ENCODE measurements around the gene PADI1.

The PADI1 gene

GRCh38 chr1:17198476-17199258, 6.3 kb upstream of the PADI1 start:
- Mint-ChIP-seq H3K27ac (no peak overlapping the region), H3K27me3 (ENCODE audit: low read depth) (peaks cover 3% of the 10 kb centered on the region), H3K36me3 (ENCODE audit: low read depth) (no peaks in the 10 kb centered on the region), H3K4me3 (no peak overlapping the region), H3K4me1 (ENCODE audit: low read depth) (peaks cover 22% of the 10 kb centered on the region), H3K9me3 (no peaks in the 10 kb centered on the region)
- DNase-seq (ENCODE audit: low spot score), result no peak

- Mint-ChIP-seq H3K27ac (no peak overlapping the region), H3K4me3 (no peak overlapping the region), H3K9me3 (no peaks in the 10 kb centered on the region), H3K4me1 (ENCODE audit: low read depth) (peaks cover 24% of the 10 kb centered on the region), H3K36me3 (ENCODE audit: low read depth) (no peaks in the 10 kb centered on the region), H3K27me3 (ENCODE audit: low read depth) (peaks cover 7% of the 10 kb centered on the region)
- DNase-seq (ENCODE audit: low spot score), result no peak
Measured at GRCh38 chr1:17199267-17200044, 5.5 kb upstream of the PADI1 start.

GRCh38 chr1:17200246-17200645, 4.7 kb upstream of the PADI1 start:
- H3K36me3 Mint-ChIP-seq (ENCODE audit: low read depth), result no peaks in the 10 kb centered on the region
- H3K4me1 Mint-ChIP-seq (ENCODE audit: low read depth), result peaks cover 26% of the 10 kb centered on the region
- H3K27me3 Mint-ChIP-seq (ENCODE audit: low read depth), result peaks cover 7% of the 10 kb centered on the region
- no peak overlapping the region for H3K4me3 Mint-ChIP-seq
- H3K27ac Mint-ChIP-seq, result peak overlapping the region; percentile 20
- no peaks in the 10 kb centered on the region for H3K9me3 Mint-ChIP-seq
- DNase-seq (ENCODE audit: low spot score), result no peak

GRCh38 chr1:17200756-17201155, 4.2 kb upstream of the PADI1 start:
- DNase-seq (ENCODE audit: low spot score), result no peak
- Mint-ChIP-seq H3K36me3 (ENCODE audit: low read depth) (no peaks in the 10 kb centered on the region), H3K27ac (no peak overlapping the region)

GRCh38 chr1:17201201-17202021, 3.5 kb upstream of the PADI1 start:
- Mint-ChIP-seq H3K27me3 (ENCODE audit: low read depth) (peaks cover 7% of the 10 kb centered on the region), H3K36me3 (ENCODE audit: low read depth) (no peaks in the 10 kb centered on the region), H3K27ac (peak overlapping the region; percentile 66), H3K4me1 (ENCODE audit: low read depth) (peaks cover 26% of the 10 kb centered on the region), H3K4me3 (peak overlapping the region; percentile 35), H3K9me3 (no peaks in the 10 kb centered on the region)
- DNase-seq (ENCODE audit: low spot score), result peak; percentile 14

More at GRCh38 chr1:17200756-17201155, 4.2 kb upstream of the PADI1 start:
- no peaks in the 10 kb centered on the region for H3K9me3 Mint-ChIP-seq
- H3K4me1 Mint-ChIP-seq (ENCODE audit: low read depth), result peaks cover 26% of the 10 kb centered on the region
- H3K4me3 Mint-ChIP-seq, result no peak overlapping the region
- H3K27me3 Mint-ChIP-seq (ENCODE audit: low read depth), result peaks cover 7% of the 10 kb centered on the region

GRCh38 chr1:17205652-17206051, 724 bp downstream of the PADI1 start:
- H3K36me3 Mint-ChIP-seq (ENCODE audit: low read depth), result no peaks in the 10 kb centered on the region
- H3K27me3 Mint-ChIP-seq (ENCODE audit: low read depth), result peaks cover 7% of the 10 kb centered on the region
- no peaks in the 10 kb centered on the region for H3K9me3 Mint-ChIP-seq
- H3K27ac Mint-ChIP-seq, result no peak overlapping the region
- no peak overlapping the region for H3K4me3 Mint-ChIP-seq
- DNase-seq (ENCODE audit: low spot score), result no peak
- peaks cover 30% of the 10 kb centered on the region for H3K4me1 Mint-ChIP-seq (ENCODE audit: low read depth)

- Mint-ChIP-seq H3K4me1 (ENCODE audit: low read depth) (peaks cover 27% of the 10 kb centered on the region), H3K4me3 (no peak overlapping the region), H3K27ac (no peak overlapping the region), H3K36me3 (ENCODE audit: low read depth) (no peaks in the 10 kb centered on the region), H3K9me3 (no peaks in the 10 kb centered on the region), H3K27me3 (ENCODE audit: low read depth) (peaks cover 7% of the 10 kb centered on the region)
- no peak for DNase-seq (ENCODE audit: low spot score)
Measured at GRCh38 chr1:17206196-17206595, 1.3 kb downstream of the PADI1 start.

- no peak overlapping the region for H3K4me3 Mint-ChIP-seq
- no peak overlapping the region for H3K27ac Mint-ChIP-seq
- H3K36me3 Mint-ChIP-seq (ENCODE audit: low read depth), result no peaks in the 10 kb centered on the region
- peaks cover 7% of the 10 kb centered on the region for H3K27me3 Mint-ChIP-seq (ENCODE audit: low read depth)
- H3K9me3 Mint-ChIP-seq, result no peaks in the 10 kb centered on the region
- peaks cover 22% of the 10 kb centered on the region for H3K4me1 Mint-ChIP-seq (ENCODE audit: low read depth)
- no peak for DNase-seq (ENCODE audit: low spot score)
Measured at GRCh38 chr1:17207046-17207445, 2.1 kb downstream of the PADI1 start.

- DNase-seq (ENCODE audit: low spot score), result no peak
- peak overlapping the region; percentile 6 for H3K27ac Mint-ChIP-seq
- no peak overlapping the region for H3K4me3 Mint-ChIP-seq
- H3K9me3 Mint-ChIP-seq, result no peaks in the 10 kb centered on the region
- H3K27me3 Mint-ChIP-seq (ENCODE audit: low read depth), result peaks cover 10% of the 10 kb centered on the region
- peaks cover 23% of the 10 kb centered on the region for H3K4me1 Mint-ChIP-seq (ENCODE audit: low read depth)
- no peaks in the 10 kb centered on the region for H3K36me3 Mint-ChIP-seq (ENCODE audit: low read depth)
Measured at GRCh38 chr1:17207540-17207939, 2.6 kb downstream of the PADI1 start.

- no peak overlapping the region for H3K4me3 Mint-ChIP-seq
- peaks cover 13% of the 10 kb centered on the region for H3K27me3 Mint-ChIP-seq (ENCODE audit: low read depth)
- no peaks in the 10 kb centered on the region for H3K9me3 Mint-ChIP-seq
- no peaks in the 10 kb centered on the region for H3K36me3 Mint-ChIP-seq (ENCODE audit: low read depth)
- peak; percentile 60 for DNase-seq (ENCODE audit: low spot score)
- peak overlapping the region; percentile 6 for H3K27ac Mint-ChIP-seq
- peaks cover 24% of the 10 kb centered on the region for H3K4me1 Mint-ChIP-seq (ENCODE audit: low read depth)
Measured at GRCh38 chr1:17207966-17208418, 3.1 kb downstream of the PADI1 start.

- Mint-ChIP-seq H3K36me3 (ENCODE audit: low read depth) (no peaks in the 10 kb centered on the region), H3K9me3 (no peaks in the 10 kb centered on the region), H3K27ac (no peak overlapping the region), H3K27me3 (ENCODE audit: low read depth) (peaks cover 17% of the 10 kb centered on the region), H3K4me3 (no peak overlapping the region), H3K4me1 (ENCODE audit: low read depth) (peaks cover 25% of the 10 kb centered on the region)
- DNase-seq (ENCODE audit: low spot score), result no peak
Measured at GRCh38 chr1:17208546-17208945, 3.6 kb downstream of the PADI1 start.

- H3K27me3 Mint-ChIP-seq (ENCODE audit: low read depth), result peaks cover 16% of the 10 kb centered on the region
- H3K4me1 Mint-ChIP-seq (ENCODE audit: low read depth), result peaks cover 22% of the 10 kb centered on the region
- no peaks in the 10 kb centered on the region for H3K9me3 Mint-ChIP-seq
- no peaks in the 10 kb centered on the region for H3K36me3 Mint-ChIP-seq (ENCODE audit: low read depth)
- no peak for DNase-seq (ENCODE audit: low spot score)
- H3K4me3 Mint-ChIP-seq, result no peak overlapping the region
- H3K27ac Mint-ChIP-seq, result no peak overlapping the region
Measured at GRCh38 chr1:17209430-17209829, 4.5 kb downstream of the PADI1 start.

GRCh38 chr1:17210176-17210575, 5.2 kb downstream of the PADI1 start:
- Mint-ChIP-seq H3K9me3 (no peaks in the 10 kb centered on the region), H3K4me1 (ENCODE audit: low read depth) (peaks cover 20% of the 10 kb centered on the region), H3K36me3 (ENCODE audit: low read depth) (no peaks in the 10 kb centered on the region), H3K27ac (no peak overlapping the region), H3K27me3 (ENCODE audit: low read depth) (peaks cover 16% of the 10 kb centered on the region), H3K4me3 (no peak overlapping the region)
- DNase-seq (ENCODE audit: low spot score), result no peak

GRCh38 chr1:17211377-17211776, 6.4 kb downstream of the PADI1 start:
- Mint-ChIP-seq H3K4me3 (no peak overlapping the region), H3K9me3 (no peaks in the 10 kb centered on the region), H3K27me3 (ENCODE audit: low read depth) (peaks cover 21% of the 10 kb centered on the region), H3K27ac (no peak overlapping the region), H3K36me3 (ENCODE audit: low read depth) (no peaks in the 10 kb centered on the region), H3K4me1 (ENCODE audit: low read depth) (peaks cover 20% of the 10 kb centered on the region)
- DNase-seq (ENCODE audit: low spot score), result no peak
